GM12878 (cell line): ENCODE results near the gene NUAK1. TPM values are rescaled to one million over a fixed set of nuclear protein-coding genes. Genes with fewer than 3 reads are reported as not detected.

Source experiments
- CEBPZ ChIP-seq: fragments of 150-350 bp; IDR thresholded peaks from 2 replicates; pipeline ENCODE4 v1.6.1; 2016; ENCODE audit warnings: low read depth, low read length
- CREB1 ChIP-seq: IDR thresholded peaks from 2 replicates; pipeline ENCODE4 v1.6.1; 2012; ENCODE audit warnings: low read depth, mild to moderate bottlenecking, inconsistent platforms
- E2F8 ChIP-seq: fragments of 450-650 bp; IDR thresholded peaks from 2 replicates; pipeline ENCODE4 v1.6.1; 2018; ENCODE audit warnings: mild to moderate bottlenecking, low read depth, moderate library complexity; ENCODE audit not compliant: partially characterized antibody
- JUNB ChIP-seq: IDR thresholded peaks from 2 replicates; pipeline ENCODE4 v1.6.1; 2016; ENCODE audit warnings: antibody characterized with exemption, mild to moderate bottlenecking
- KDM1A ChIP-seq: fragments of 200-600 bp; sonication (generic); IDR thresholded peaks from 2 replicates; pipeline ENCODE4 v1.6.1; 2016; ENCODE audit warnings: borderline replicate concordance
- MEF2B ChIP-seq: fragments of 450-650 bp; IDR thresholded peaks from 2 replicates; pipeline ENCODE4 v1.6.1; 2018; ENCODE audit warnings: mild to moderate bottlenecking, moderate library complexity; ENCODE audit not compliant: partially characterized antibody, poor library complexity, severe bottlenecking
- MYC ChIP-seq: IDR thresholded peaks from 2 replicates; pipeline ENCODE4 v1.6.1; 2011; ENCODE audit warnings: mild to moderate bottlenecking, low read length, moderate library complexity, inconsistent platforms; ENCODE audit not compliant: insufficient read depth, insufficient replicate concordance, insufficient read length, severe bottlenecking
- NBN ChIP-seq: fragments of 450-650 bp; IDR thresholded peaks from 2 replicates; pipeline ENCODE4 v1.6.1; 2016
- POLR2AphosphoS2 ChIP-seq: IDR thresholded peaks from 2 replicates; pipeline ENCODE4 v1.6.1; 2011; ENCODE audit warnings: low read depth, mild to moderate bottlenecking, low read length, improper control_type of control experiment, moderate library complexity
- RUNX3 ChIP-seq: IDR thresholded peaks from 2 replicates; pipeline ENCODE4 v1.6.1; 2012; ENCODE audit warnings: low read length, inconsistent platforms
- SMAD5 ChIP-seq: IDR thresholded peaks from 2 replicates; pipeline ENCODE4 v1.6.1; 2016; ENCODE audit warnings: antibody characterized with exemption, low read depth
- TCF7 ChIP-seq: IDR thresholded peaks from 2 replicates; pipeline ENCODE4 v1.6.1; 2014; ENCODE audit warnings: antibody characterized with exemption, borderline replicate concordance
- YY1 ChIP-seq: IDR thresholded peaks from 2 replicates; pipeline ENCODE4 v1.6.1; 2011; ENCODE audit warnings: low read depth, mild to moderate bottlenecking, low read length
- ZBTB40 ChIP-seq: fragments of 450-650 bp; IDR thresholded peaks from 2 replicates; pipeline ENCODE4 v1.6.1; 2016; ENCODE audit warnings: mild to moderate bottlenecking, moderate library complexity, borderline replicate concordance
- ZNF622 ChIP-seq: fragments of 450-650 bp; IDR thresholded peaks from 2 replicates; pipeline ENCODE4 v1.6.1; 2017; ENCODE audit warnings: mild to moderate bottlenecking, inconsistent platforms
- polyA plus RNA-seq, 11 experiments: library from polyadenylated mRNA; depleted of rRNA in 4 of 11; unstranded in 6 of 11; stranded (reverse) in 5 of 11; fragments of >200 nt; fragmentation: Nextera tagmentation in 4 of 11; fragmentation: Illumina TruSeq in 1 of 11; extraction: Ambion mirVana in 4 of 11; extraction: Trizol in 1 of 11; gene quantifications; 1 replicate in 1 of 11; 2 replicates in 10 of 11; pipeline versions ENCODE4 v1.2.1 to v1.2.3, GENCODE V29; 2011 to 2016; ENCODE audit warnings: inconsistent platforms in 2 of 11, missing spikeins in 2 of 11, low read depth in 1 of 11
- total RNA-seq, 4 experiments: library from RNA; depleted of rRNA in 3 of 4; stranded (reverse); fragments of >200 nt in 3 of 4; fragmentation: Illumina TruSeq in 1 of 4; extraction: Trizol in 1 of 4; gene quantifications; 2 replicates each; pipeline versions ENCODE4 v1.2.1 to v1.2.3, GENCODE V29; 2013 to 2021

NUAK1 gene
- total and polyA plus RNA-seq, 10 of the 15 experiments (the other 5 are each of a cell fraction or from before 2014, with no cell fraction given): 0.03 to 0.42 (median 0.08) TPM; not detected in 2

- TF ChIP-seq CEBPZ (no peak), NBN (no peak), MEF2B (no peak), ZNF622 (no peak), MYC (no peak), POLR2AphosphoS2 (no peak), ZBTB40 (no peak), RUNX3 (no peak), KDM1A (no peak), TCF7 (no peak), CREB1 (no peak), E2F8 (no peak), SMAD5 (no peak), JUNB (no peak), YY1 (no peak)
Measured at GRCh38 chr12:106070147-106070546, 68.6 kb downstream of the NUAK1 start (continued).
